ENCODE results near the gene PHPT1. TPM values are rescaled to one million over a fixed set of nuclear protein-coding genes. Genes with fewer than 3 reads are reported as not detected.

Gene PHPT1
- total and polyA plus RNA-seq, 4 donors, result 23.2 to 83.1 (median 42.3) TPM

DNA sequence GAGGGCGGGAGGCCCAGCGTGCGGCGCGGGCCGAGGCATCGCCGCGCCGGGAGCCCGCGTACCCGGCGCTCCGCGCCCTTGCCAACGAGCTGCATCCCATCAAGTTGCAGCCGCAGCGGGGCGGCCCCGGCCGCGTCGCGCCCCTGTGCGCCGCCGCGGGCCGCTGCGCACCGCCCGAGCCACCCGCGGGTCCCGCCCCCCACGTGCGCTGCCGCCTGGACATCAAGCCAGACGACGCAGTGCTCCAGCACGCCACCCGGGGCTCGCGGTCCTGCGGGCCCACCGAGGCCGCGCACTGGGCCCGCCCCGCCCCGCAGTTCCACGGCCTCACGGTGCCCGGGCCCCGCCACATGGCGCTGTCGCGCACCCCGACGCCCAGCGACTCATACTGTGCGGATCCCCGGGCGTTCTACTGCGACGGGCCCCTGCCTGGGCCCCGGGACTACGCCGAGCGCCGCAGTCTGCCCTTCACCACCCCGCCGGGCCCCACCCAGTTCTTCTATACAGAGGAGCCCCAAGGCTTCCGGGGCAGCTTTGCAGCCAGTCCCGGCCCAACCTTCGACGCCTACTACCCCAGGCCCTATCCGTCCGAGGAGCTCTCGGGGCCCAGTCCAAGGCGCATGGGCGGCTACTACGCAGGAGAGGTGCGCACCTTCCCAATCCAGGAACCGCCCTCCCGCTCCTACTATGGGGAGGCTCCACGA is 4.3 kb upstream of the PHPT1 start:
- no peak overlapping the region for H3K4me3 ChIP-seq (ENCODE audit: low read depth in 1 of 3, low read length in 3 of 3)
- H3K27ac ChIP-seq (ENCODE audit: low read depth in 1 of 2, low read length in 2 of 2), result no peak overlapping the region
- peaks cover 0 to 6% (median 3%) of the 10 kb centered on the region in 4 donors for H3K36me3 ChIP-seq (ENCODE audit: control insufficient read depth in 4 of 4, insufficient read depth in 3 of 4, low read depth in 1 of 4, low read length in 3 of 4)
- TF ChIP-seq, protein P1, sequence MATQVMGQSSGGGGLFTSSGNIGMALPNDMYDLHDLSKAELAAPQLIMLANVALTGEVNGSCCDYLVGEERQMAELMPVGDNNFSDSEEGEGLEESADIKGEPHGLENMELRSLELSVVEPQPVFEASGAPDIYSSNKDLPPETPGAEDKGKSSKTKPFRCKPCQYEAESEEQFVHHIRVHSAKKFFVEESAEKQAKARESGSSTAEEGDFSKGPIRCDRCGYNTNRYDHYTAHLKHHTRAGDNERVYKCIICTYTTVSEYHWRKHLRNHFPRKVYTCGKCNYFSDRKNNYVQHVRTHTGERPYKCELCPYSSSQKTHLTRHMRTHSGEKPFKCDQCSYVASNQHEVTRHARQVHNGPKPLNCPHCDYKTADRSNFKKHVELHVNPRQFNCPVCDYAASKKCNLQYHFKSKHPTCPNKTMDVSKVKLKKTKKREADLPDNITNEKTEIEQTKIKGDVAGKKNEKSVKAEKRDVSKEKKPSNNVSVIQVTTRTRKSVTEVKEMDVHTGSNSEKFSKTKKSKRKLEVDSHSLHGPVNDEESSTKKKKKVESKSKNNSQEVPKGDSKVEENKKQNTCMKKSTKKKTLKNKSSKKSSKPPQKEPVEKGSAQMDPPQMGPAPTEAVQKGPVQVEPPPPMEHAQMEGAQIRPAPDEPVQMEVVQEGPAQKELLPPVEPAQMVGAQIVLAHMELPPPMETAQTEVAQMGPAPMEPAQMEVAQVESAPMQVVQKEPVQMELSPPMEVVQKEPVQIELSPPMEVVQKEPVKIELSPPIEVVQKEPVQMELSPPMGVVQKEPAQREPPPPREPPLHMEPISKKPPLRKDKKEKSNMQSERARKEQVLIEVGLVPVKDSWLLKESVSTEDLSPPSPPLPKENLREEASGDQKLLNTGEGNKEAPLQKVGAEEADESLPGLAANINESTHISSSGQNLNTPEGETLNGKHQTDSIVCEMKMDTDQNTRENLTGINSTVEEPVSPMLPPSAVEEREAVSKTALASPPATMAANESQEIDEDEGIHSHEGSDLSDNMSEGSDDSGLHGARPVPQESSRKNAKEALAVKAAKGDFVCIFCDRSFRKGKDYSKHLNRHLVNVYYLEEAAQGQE (IDR thresholded peaks at IDR 0.05), result no peak
- TF ChIP-seq TAF1 (conservative IDR thresholded peaks at IDR 0.05) (no peak), NR2F2 (IDR thresholded peaks at IDR 0.05) (no peak), SP1 (IDR thresholded peaks at IDR 0.05) (no peak), FOXA1 (IDR thresholded peaks at IDR 0.05) (no peak), FOXA2 (IDR thresholded peaks at IDR 0.05) (no peak), HNF4A (conservative IDR thresholded peaks at IDR 0.05) (no peak)
- WGBS, result 33% methylated on average over 88 of the region's 88 CpGs
- no peaks in the 10 kb centered on the region for H3K27me3 ChIP-seq (ENCODE audit: control insufficient read depth in 4 of 4, insufficient read depth in 4 of 4, low read length in 3 of 4)
- H3K9ac ChIP-seq (ENCODE audit: low read depth in 1 of 2, low read length in 2 of 2), result no peak overlapping the region
- H3K9me3 ChIP-seq (ENCODE audit: control insufficient read depth in 4 of 4, low read length in 3 of 4), result peaks cover 0 to 3% (median 0%) of the 10 kb centered on the region in 4 donors
- no peak for DNase-seq (ENCODE audit: low spot score)
- peaks cover 19 to 53% (median 47%) of the 10 kb centered on the region in 4 donors for H3K4me1 ChIP-seq (ENCODE audit: control insufficient read depth in 4 of 4, insufficient read depth in 4 of 4, low read length in 3 of 4)

DNA sequence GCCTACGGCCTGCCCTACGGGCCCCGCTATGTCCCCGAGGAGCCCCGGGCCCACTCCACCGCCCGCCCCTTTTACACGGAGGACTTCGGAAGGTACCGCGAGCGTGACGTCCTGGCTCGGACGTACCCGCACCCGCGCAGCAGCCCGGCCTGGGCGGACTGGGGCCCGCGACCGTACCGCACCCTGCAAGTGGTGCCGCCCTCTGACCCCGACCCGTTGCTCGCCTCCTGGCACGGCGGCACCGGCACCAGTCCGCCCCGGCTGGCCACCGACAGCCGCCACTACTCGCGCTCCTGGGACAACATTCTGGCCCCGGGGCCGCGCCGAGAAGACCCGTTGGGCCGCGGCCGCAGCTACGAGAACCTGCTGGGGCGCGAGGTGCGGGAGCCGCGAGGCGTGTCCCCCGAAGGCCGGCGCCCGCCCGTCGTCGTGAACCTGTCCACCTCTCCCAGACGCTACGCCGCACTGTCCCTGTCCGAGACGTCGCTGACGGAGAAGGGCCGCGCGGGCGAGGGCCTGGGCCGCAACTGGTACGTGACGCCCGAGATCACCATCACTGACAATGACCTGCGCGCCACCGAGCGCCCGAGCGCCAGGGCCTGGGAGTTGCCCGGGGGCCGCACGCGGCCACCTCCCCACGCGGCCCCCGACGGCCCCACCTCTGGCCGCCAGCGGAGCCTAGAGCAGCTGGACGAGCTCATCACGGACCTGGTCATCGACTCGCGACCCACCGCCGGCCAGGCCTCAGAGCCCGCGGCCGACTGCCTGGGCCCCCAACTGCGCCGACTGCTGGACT is 3.5 kb upstream of the PHPT1 start:
- TF ChIP-seq HNF4A (conservative IDR thresholded peaks at IDR 0.05) (no peak), RXRA (IDR thresholded peaks at IDR 0.05) (no peak), FOXA1 (IDR thresholded peaks at IDR 0.05) (no peak), NR2F2 (IDR thresholded peaks at IDR 0.05) (no peak)
- TF ChIP-seq, protein P2, sequence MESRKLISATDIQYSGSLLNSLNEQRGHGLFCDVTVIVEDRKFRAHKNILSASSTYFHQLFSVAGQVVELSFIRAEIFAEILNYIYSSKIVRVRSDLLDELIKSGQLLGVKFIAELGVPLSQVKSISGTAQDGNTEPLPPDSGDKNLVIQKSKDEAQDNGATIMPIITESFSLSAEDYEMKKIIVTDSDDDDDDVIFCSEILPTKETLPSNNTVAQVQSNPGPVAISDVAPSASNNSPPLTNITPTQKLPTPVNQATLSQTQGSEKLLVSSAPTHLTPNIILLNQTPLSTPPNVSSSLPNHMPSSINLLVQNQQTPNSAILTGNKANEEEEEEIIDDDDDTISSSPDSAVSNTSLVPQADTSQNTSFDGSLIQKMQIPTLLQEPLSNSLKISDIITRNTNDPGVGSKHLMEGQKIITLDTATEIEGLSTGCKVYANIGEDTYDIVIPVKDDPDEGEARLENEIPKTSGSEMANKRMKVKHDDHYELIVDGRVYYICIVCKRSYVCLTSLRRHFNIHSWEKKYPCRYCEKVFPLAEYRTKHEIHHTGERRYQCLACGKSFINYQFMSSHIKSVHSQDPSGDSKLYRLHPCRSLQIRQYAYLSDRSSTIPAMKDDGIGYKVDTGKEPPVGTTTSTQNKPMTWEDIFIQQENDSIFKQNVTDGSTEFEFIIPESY (IDR thresholded peaks at IDR 0.05), result no peak
- no peak overlapping the region for H3K4me3 ChIP-seq (ENCODE audit: low read depth in 1 of 3, low read length in 3 of 3)
- H3K9ac ChIP-seq (ENCODE audit: low read depth in 1 of 2, low read length in 2 of 2), result no peak overlapping the region
- no peaks in the 10 kb centered on the region for H3K27me3 ChIP-seq (ENCODE audit: control insufficient read depth in 4 of 4, insufficient read depth in 4 of 4, low read length in 3 of 4)
- H3K4me1 ChIP-seq (ENCODE audit: control insufficient read depth in 4 of 4, insufficient read depth in 4 of 4, low read length in 3 of 4), result peaks cover 26 to 58% (median 49%) of the 10 kb centered on the region in 4 donors
- peaks cover 0 to 3% (median 0%) of the 10 kb centered on the region in 4 donors for H3K9me3 ChIP-seq (ENCODE audit: control insufficient read depth in 4 of 4, low read length in 3 of 4)
- no peak for DNase-seq (ENCODE audit: low spot score)
- 43% methylated on average over 102 of the region's 102 CpGs for WGBS
- H3K27ac ChIP-seq (ENCODE audit: low read depth in 1 of 2, low read length in 2 of 2), result no peak overlapping the region
- peaks cover 0 to 2% (median 0%) of the 10 kb centered on the region in 4 donors for H3K36me3 ChIP-seq (ENCODE audit: control insufficient read depth in 4 of 4, insufficient read depth in 3 of 4, low read depth in 1 of 4, low read length in 3 of 4)
